HEK293 (cell line): ENCODE results near the gene CAMSAP3.

Experiments used
- BCL11A ChIP-seq: fragments of 450-650 bp; formaldehyde crosslinking; IDR thresholded peaks from 2 replicates; pipeline ENCODE4 v1.5.1; 2016; ENCODE audit warnings: low read depth, missing biosample characterization, missing genetic modification characterization
- FEZF1 ChIP-seq: fragments of 450-650 bp; formaldehyde crosslinking; IDR thresholded peaks from 2 replicates; pipeline ENCODE4 v1.5.1; 2016; ENCODE audit warnings: missing biosample characterization, missing genetic modification characterization
- HIC1 ChIP-seq: fragments of 450-650 bp; formaldehyde crosslinking; IDR thresholded peaks from 2 replicates; pipeline ENCODE4 v1.5.1; 2016; ENCODE audit warnings: missing biosample characterization, missing genetic modification characterization
- HOXA7 ChIP-seq: sonication (generic); formaldehyde crosslinking; IDR thresholded peaks from 2 replicates; pipeline ENCODE4 v1.8.1; 2022; ENCODE audit warnings: missing genetic modification reagents, borderline replicate concordance
- KLF7 ChIP-seq: fragments of 450-650 bp; formaldehyde crosslinking; IDR thresholded peaks from 2 replicates; pipeline ENCODE4 v1.5.1; 2016; ENCODE audit warnings: missing biosample characterization, missing genetic modification characterization, borderline replicate concordance
- MZF1 ChIP-seq: fragments of 450-650 bp; formaldehyde crosslinking; IDR thresholded peaks from 2 replicates; pipeline ENCODE4 v1.5.1; 2017; ENCODE audit warnings: missing biosample characterization, missing genetic modification characterization, borderline replicate concordance
- OVOL3 ChIP-seq: fragments of 450-650 bp; formaldehyde crosslinking; IDR thresholded peaks from 2 replicates; pipeline ENCODE4 v1.5.1; 2016; ENCODE audit warnings: missing biosample characterization, missing genetic modification characterization
- PATZ1 ChIP-seq: fragments of 450-650 bp; formaldehyde crosslinking; IDR thresholded peaks from 2 replicates; pipeline ENCODE4 v1.5.1; 2016; ENCODE audit warnings: missing biosample characterization, missing genetic modification characterization
- SALL2 ChIP-seq: fragments of 450-650 bp; formaldehyde crosslinking; IDR thresholded peaks from 2 replicates; pipeline ENCODE4 v1.5.0; 2017; ENCODE audit warnings: missing biosample characterization, mild to moderate bottlenecking, missing genetic modification characterization, borderline replicate concordance
- SP2 ChIP-seq: fragments of 450-650 bp; formaldehyde crosslinking; IDR thresholded peaks from 2 replicates; pipeline ENCODE4 v1.5.1; 2016; ENCODE audit warnings: missing biosample characterization, missing genetic modification characterization
- SP3 ChIP-seq: fragments of 450-650 bp; formaldehyde crosslinking; IDR thresholded peaks from 2 replicates; pipeline ENCODE4 v1.5.1; 2016; ENCODE audit warnings: missing biosample characterization, missing genetic modification characterization
- ZBTB49 ChIP-seq: fragments of 450-650 bp; formaldehyde crosslinking; IDR thresholded peaks from 2 replicates; pipeline ENCODE4 v1.5.1; 2016; ENCODE audit warnings: missing biosample characterization, missing genetic modification characterization, low read depth
- ZNF121 ChIP-seq: fragments of 450-650 bp; formaldehyde crosslinking; IDR thresholded peaks from 2 replicates; pipeline ENCODE4 v1.5.1; 2016; ENCODE audit warnings: missing biosample characterization, missing genetic modification characterization
- ZNF133 ChIP-seq: fragments of 450-650 bp; formaldehyde crosslinking; IDR thresholded peaks from 2 replicates; pipeline ENCODE4 v1.5.1; 2016; ENCODE audit warnings: missing biosample characterization, missing genetic modification characterization
- ZNF248 ChIP-seq: fragments of 450-650 bp; formaldehyde crosslinking; IDR thresholded peaks from 2 replicates; pipeline ENCODE4 v1.5.1; 2017; ENCODE audit warnings: missing biosample characterization, missing genetic modification characterization
- ZNF341 ChIP-seq: fragments of 450-650 bp; formaldehyde crosslinking; IDR thresholded peaks from 2 replicates; pipeline ENCODE4; 2016; ENCODE audit warnings: low read depth, missing biosample characterization, missing genetic modification characterization
- ZNF37A ChIP-seq: fragments of 450-650 bp; IDR thresholded peaks from 2 replicates; pipeline ENCODE4 v1.5.1; 2018; ENCODE audit warnings: missing biosample characterization, missing genetic modification characterization
- ZNF501 ChIP-seq: fragments of 450-650 bp; formaldehyde crosslinking; IDR thresholded peaks from 2 replicates; pipeline ENCODE4 v1.5.1; 2016; ENCODE audit warnings: missing biosample characterization, missing genetic modification characterization
- ZNF514 ChIP-seq: fragments of 450-650 bp; formaldehyde crosslinking; IDR thresholded peaks from 2 replicates; pipeline ENCODE4 v1.5.1; 2016; ENCODE audit warnings: missing biosample characterization, missing genetic modification characterization
- ZNF521 ChIP-seq: fragments of 450-650 bp; formaldehyde crosslinking; IDR thresholded peaks from 2 replicates; pipeline ENCODE4 v1.5.1; 2017; ENCODE audit warnings: missing biosample characterization, mild to moderate bottlenecking, missing genetic modification characterization
- ZNF555 ChIP-seq: fragments of 450-650 bp; formaldehyde crosslinking; conservative IDR thresholded peaks from 2 replicates; pipeline ENCODE4 v1.5.1; 2017; ENCODE audit warnings: missing biosample characterization, mild to moderate bottlenecking, missing genetic modification characterization, inconsistent platforms
- ZNF600 ChIP-seq: fragments of 450-650 bp; formaldehyde crosslinking; IDR thresholded peaks from 2 replicates; pipeline ENCODE4 v1.5.1; 2016; ENCODE audit warnings: missing biosample characterization, missing genetic modification characterization
- ZNF624 ChIP-seq: fragments of 450-650 bp; formaldehyde crosslinking; IDR thresholded peaks from 2 replicates; pipeline ENCODE4 v1.5.1; 2017; ENCODE audit warnings: missing biosample characterization, missing genetic modification characterization
- ZNF664 ChIP-seq: fragments of 450-650 bp; formaldehyde crosslinking; IDR thresholded peaks from 2 replicates; pipeline ENCODE4 v1.5.1; 2016; ENCODE audit warnings: missing biosample characterization, missing genetic modification characterization
- ZNF837 ChIP-seq: fragments of 450-650 bp; formaldehyde crosslinking; IDR thresholded peaks from 2 replicates; pipeline ENCODE4 v1.5.1; 2016; ENCODE audit warnings: missing biosample characterization, missing genetic modification characterization
- ZNF843 ChIP-seq: fragments of 450-650 bp; formaldehyde crosslinking; IDR thresholded peaks from 2 replicates; pipeline ENCODE4 v1.5.1; 2016; ENCODE audit warnings: missing biosample characterization, missing genetic modification characterization
- ZSCAN30 ChIP-seq: fragments of 450-650 bp; IDR thresholded peaks from 2 replicates; pipeline ENCODE4 v1.5.1; 2018; ENCODE audit warnings: missing biosample characterization, mild to moderate bottlenecking, missing genetic modification characterization, moderate library complexity
- TF ChIP-seq, protein P1 (sequence below): sonication (generic); formaldehyde crosslinking; IDR thresholded peaks from 2 replicates; pipeline ENCODE4 v1.8.1; 2022; ENCODE audit warnings: mild to moderate bottlenecking, moderate library complexity, missing genetic modification reagents
- TF ChIP-seq, protein P2 (sequence below): fragments of 450-650 bp; formaldehyde crosslinking; IDR thresholded peaks from 2 replicates; pipeline ENCODE4 v1.5.1; 2016; ENCODE audit warnings: missing biosample characterization, missing genetic modification characterization
- TF ChIP-seq, protein P3 (sequence below): fragments of 450-650 bp; formaldehyde crosslinking; IDR thresholded peaks from 2 replicates; pipeline ENCODE4 v1.5.1; 2016; ENCODE audit warnings: missing biosample characterization, missing genetic modification characterization
- TF ChIP-seq, protein P4 (sequence below): fragments of 450-650 bp; formaldehyde crosslinking; IDR thresholded peaks from 2 replicates; pipeline ENCODE4 v1.5.1; 2016; ENCODE audit warnings: missing biosample characterization, missing genetic modification characterization

Gene CAMSAP3

DNA sequence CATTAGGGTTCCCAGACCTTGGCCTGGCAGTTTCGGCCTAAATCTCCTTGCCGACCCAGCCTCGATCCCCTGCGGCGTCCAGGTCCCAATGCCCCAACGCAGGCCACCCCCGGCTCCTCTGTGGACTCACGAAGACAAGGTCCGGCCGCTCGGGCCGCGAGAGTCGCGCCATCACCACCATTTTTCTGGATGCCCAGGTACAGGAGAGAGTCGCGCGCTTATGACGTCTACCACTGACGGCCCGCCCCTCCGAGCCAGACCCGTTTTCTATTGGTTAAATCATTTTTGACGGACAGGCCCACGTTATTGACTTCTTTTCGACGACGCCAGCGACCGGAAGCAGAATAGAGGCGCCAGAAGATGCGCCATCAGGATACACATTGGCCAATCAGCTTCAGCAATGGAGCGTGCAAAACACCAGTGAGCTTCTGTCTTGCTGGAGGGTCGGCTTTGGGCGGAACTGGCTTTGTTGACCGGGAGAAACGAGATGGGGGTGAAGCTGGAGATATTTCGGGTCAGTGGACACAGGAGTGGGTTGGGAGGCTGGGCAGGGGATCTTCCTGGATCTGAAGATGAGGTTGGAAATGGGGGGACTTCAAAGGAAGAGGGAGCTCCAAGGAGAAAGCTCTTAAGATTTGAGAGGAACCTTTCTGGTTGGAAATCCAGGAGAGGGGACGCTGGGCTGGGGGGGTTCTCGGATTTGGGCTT lies 33.8 kb downstream of the CAMSAP3 start, which contains the start of the genes PET100 and XAB2 (continued):
- TF ChIP-seq ZNF837 (tag by site-specific recombination) (no peak), ZNF501 (tag by site-specific recombination) (no peak), ZSCAN30 (tag by site-specific recombination) (peak; percentile 20; the same call in 1 of the 2 replicates), ZNF555 (tag by site-specific recombination) (no peak), KLF7 (tag by site-specific recombination) (no peak), HIC1 (tag by site-specific recombination) (no peak), BCL11A (tag by site-specific recombination) (no peak), ZNF341 (tag by site-specific recombination) (no peak), MZF1 (tag by site-specific recombination) (no peak), ZNF133 (no peak), ZNF121 (no peak), ZNF624 (tag by site-specific recombination) (no peak), HOXA7 (CRISPR knock-in tag) (no peak), SP2 (tag by site-specific recombination) (peak; percentile 97), PATZ1 (peak; percentile 65; the same call in 1 of the 2 replicates), ZNF514 (no peak), ZNF600 (no peak), FEZF1 (tag by site-specific recombination) (no peak), OVOL3 (no peak), ZNF37A (tag by site-specific recombination) (no peak), SP3 (tag by site-specific recombination) (peak; percentile 81), ZNF521 (no peak), ZNF664 (tag by site-specific recombination) (no peak), ZNF248 (no peak), ZBTB49 (tag by site-specific recombination) (no peak), ZNF843 (peak; percentile 18; the same call in 1 of the 2 replicates), SALL2 (tag by site-specific recombination) (no peak)
- TF ChIP-seq, protein P1, sequence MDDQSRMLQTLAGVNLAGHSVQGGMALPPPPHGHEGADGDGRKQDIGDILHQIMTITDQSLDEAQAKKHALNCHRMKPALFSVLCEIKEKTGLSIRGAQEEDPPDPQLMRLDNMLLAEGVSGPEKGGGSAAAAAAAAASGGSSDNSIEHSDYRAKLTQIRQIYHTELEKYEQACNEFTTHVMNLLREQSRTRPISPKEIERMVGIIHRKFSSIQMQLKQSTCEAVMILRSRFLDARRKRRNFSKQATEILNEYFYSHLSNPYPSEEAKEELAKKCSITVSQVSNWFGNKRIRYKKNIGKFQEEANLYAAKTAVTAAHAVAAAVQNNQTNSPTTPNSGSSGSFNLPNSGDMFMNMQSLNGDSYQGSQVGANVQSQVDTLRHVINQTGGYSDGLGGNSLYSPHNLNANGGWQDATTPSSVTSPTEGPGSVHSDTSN (CRISPR knock-in tag) = peak; percentile 98
- TF ChIP-seq, protein P2, sequence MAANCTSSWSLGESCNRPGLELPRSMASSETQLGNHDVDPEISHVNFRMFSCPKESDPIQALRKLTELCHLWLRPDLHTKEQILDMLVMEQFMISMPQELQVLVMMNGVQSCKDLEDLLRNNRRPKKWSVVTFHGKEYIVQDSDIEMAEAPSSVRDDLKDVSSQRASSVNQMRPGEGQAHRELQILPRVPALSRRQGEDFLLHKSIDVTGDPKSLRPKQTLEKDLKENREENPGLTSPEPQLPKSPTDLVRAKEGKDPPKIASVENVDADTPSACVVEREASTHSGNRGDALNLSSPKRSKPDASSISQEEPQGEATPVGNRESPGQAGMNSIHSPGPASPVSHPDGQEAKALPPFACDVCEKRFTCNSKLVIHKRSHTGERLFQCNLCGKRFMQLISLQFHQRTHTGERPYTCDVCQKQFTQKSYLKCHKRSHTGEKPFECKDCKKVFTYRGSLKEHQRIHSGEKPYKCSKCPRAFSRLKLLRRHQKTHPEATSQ (tag by site-specific recombination) = no peak
- TF ChIP-seq, protein P3, sequence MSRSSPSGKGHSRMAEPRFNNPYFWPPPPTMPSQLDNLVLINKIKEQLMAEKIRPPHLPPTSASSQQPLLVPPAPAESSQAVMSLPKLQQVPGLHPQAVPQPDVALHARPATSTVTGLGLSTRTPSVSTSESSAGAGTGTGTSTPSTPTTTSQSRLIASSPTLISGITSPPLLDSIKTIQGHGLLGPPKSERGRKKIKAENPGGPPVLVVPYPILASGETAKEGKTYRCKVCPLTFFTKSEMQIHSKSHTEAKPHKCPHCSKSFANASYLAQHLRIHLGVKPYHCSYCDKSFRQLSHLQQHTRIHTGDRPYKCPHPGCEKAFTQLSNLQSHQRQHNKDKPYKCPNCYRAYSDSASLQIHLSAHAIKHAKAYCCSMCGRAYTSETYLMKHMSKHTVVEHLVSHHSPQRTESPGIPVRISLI (tag by site-specific recombination) = no peak
- TF ChIP-seq, protein P4, sequence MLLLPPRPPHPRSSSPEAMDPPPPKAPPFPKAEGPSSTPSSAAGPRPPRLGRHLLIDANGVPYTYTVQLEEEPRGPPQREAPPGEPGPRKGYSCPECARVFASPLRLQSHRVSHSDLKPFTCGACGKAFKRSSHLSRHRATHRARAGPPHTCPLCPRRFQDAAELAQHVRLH = peak; percentile 95
